Suprapubic skin (tissue), 4 donors: Measurements from ENCODE around the gene C1QTNF7.

Experiments
- POLR2A ChIP-seq, 2 donors: fragments of 450-650 bp; IDR thresholded peaks; one replicate each; pipeline ENCODE4 v1.6.1; 2017; ENCODE audit warnings: antibody characterized with exemption in 2 of 2, mild to moderate bottlenecking in 2 of 2, moderate library complexity in 2 of 2
- POLR2AphosphoS5 ChIP-seq, 3 donors: sonication (generic); formaldehyde crosslinking; IDR thresholded peaks; one replicate each; pipeline ENCODE4 v1.6.1; 2017; ENCODE audit warnings: antibody characterized with exemption in 3 of 3
- TF ChIP-seq, protein P1 (sequence below), 2 donors: fragments of 200-600 bp in 1 of 2; fragments of 450-650 bp in 1 of 2; sonication (generic) in 1 of 2; IDR thresholded peaks; one replicate each; pipeline ENCODE4 v1.5.1; 2016 to 2019; ENCODE audit warnings: antibody characterized with exemption in 2 of 2, mild to moderate bottlenecking in 1 of 2, moderate library complexity in 1 of 2

- TF ChIP-seq, protein P1, sequence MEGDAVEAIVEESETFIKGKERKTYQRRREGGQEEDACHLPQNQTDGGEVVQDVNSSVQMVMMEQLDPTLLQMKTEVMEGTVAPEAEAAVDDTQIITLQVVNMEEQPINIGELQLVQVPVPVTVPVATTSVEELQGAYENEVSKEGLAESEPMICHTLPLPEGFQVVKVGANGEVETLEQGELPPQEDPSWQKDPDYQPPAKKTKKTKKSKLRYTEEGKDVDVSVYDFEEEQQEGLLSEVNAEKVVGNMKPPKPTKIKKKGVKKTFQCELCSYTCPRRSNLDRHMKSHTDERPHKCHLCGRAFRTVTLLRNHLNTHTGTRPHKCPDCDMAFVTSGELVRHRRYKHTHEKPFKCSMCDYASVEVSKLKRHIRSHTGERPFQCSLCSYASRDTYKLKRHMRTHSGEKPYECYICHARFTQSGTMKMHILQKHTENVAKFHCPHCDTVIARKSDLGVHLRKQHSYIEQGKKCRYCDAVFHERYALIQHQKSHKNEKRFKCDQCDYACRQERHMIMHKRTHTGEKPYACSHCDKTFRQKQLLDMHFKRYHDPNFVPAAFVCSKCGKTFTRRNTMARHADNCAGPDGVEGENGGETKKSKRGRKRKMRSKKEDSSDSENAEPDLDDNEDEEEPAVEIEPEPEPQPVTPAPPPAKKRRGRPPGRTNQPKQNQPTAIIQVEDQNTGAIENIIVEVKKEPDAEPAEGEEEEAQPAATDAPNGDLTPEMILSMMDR (IDR thresholded peaks at IDR 0.05) = no peak
- TF ChIP-seq POLR2AphosphoS5 (IDR thresholded peaks at IDR 0.05) = no peak
- no peak for TF ChIP-seq POLR2A (IDR thresholded peaks at IDR 0.05)
Measured at GRCh38 chr4:15444276-15444675, 16.4 kb downstream of the C1QTNF7 start.
